H9 (cell line): ENCODE measurements around the gene TMEM181. TPM values are rescaled to one million over a fixed set of nuclear protein-coding genes. Genes with fewer than 3 reads are reported as not detected.
"Not testable (repeated sequence)": the region's sequence is repeated elsewhere in the genome, so short reads cannot be mapped to it uniquely, and the experiment has no call there.

Experiments
- DNase-seq: peaks from one replicate; pipeline ENCODE4 v3.0.0-alpha.2; 2017
- H2AFZ ChIP-seq: one replicate; pipeline ENCODE4 v1.6.1; 2013; ENCODE audit warnings: mild to moderate bottlenecking, low read length, control low read depth, moderate library complexity
- H2AK5ac ChIP-seq: 2 replicates; pipeline ENCODE4 v1.6.1; 2013; ENCODE audit warnings: low read length, control low read depth, mixed read lengths; ENCODE audit not compliant: insufficient read length
- H2BK120ac ChIP-seq: one replicate; pipeline ENCODE4 v1.6.1; 2013; ENCODE audit warnings: low read depth, mild to moderate bottlenecking, low read length, control low read depth, inconsistent platforms; ENCODE audit not compliant: poor library complexity, severe bottlenecking
- H2BK12ac ChIP-seq: 2 replicates; pipeline ENCODE4 v1.6.1; 2013; ENCODE audit warnings: low read length, control low read depth, mixed read lengths, low read depth; ENCODE audit not compliant: insufficient read length
- H2BK15ac ChIP-seq: 2 replicates; pipeline ENCODE4 v1.6.1; 2013; ENCODE audit warnings: low read depth, low read length, control low read depth
- H2BK20ac ChIP-seq: one replicate; pipeline ENCODE4 v1.6.1; 2013; ENCODE audit warnings: low read depth, mild to moderate bottlenecking, low read length, control low read depth, inconsistent platforms; ENCODE audit not compliant: poor library complexity, severe bottlenecking
- H2BK5ac ChIP-seq: 2 replicates; pipeline ENCODE4 v1.6.1; 2013; ENCODE audit warnings: low read length, control low read depth, mixed read lengths; ENCODE audit not compliant: insufficient read length
- H3K14ac ChIP-seq: 2 replicates; pipeline ENCODE4 v1.6.1; 2013; ENCODE audit warnings: low read length, control low read depth; ENCODE audit not compliant: insufficient read depth
- H3K18ac ChIP-seq: 2 replicates; pipeline ENCODE4 v1.6.1; 2013; ENCODE audit warnings: low read depth, mild to moderate bottlenecking, mixed read lengths, low read length, control low read depth; ENCODE audit not compliant: insufficient read length
- H3K23ac ChIP-seq: 2 replicates; pipeline ENCODE4 v1.6.1; 2013; ENCODE audit warnings: low read length, control low read depth, mixed read lengths, low read depth; ENCODE audit not compliant: insufficient read length
- H3K23me2 ChIP-seq: 2 replicates; pipeline ENCODE4 v1.6.1; 2013; ENCODE audit warnings: low read depth, mild to moderate bottlenecking, mixed read lengths, low read length, control low read depth; ENCODE audit not compliant: insufficient read length, poor library complexity, severe bottlenecking
- H3K27ac ChIP-seq: 2 replicates; pipeline ENCODE4 v1.5.1; 2013; ENCODE audit warnings: low read length, control low read depth, mixed read lengths, low read depth; ENCODE audit not compliant: insufficient read length
- H3K27me3 ChIP-seq: 2 replicates; pipeline ENCODE4 v1.6.1; 2013; ENCODE audit warnings: low read length, control low read depth, inconsistent platforms; ENCODE audit not compliant: insufficient read depth
- H3K4ac ChIP-seq: 2 replicates; pipeline ENCODE4 v1.6.1; 2013; ENCODE audit warnings: low read depth, mild to moderate bottlenecking, control low read depth, inconsistent platforms, low read length, moderate library complexity
- H3K4me1 ChIP-seq: 2 replicates; pipeline ENCODE4 v1.6.1; 2013; ENCODE audit warnings: low read length, control low read depth, inconsistent platforms; ENCODE audit not compliant: insufficient read depth
- H3K4me2 ChIP-seq: 2 replicates; pipeline ENCODE4 v1.6.1; 2013; ENCODE audit warnings: low read length, control low read depth, mixed read lengths; ENCODE audit not compliant: insufficient read length, insufficient read depth
- H3K56ac ChIP-seq: 2 replicates; pipeline ENCODE4 v1.6.1; 2013; ENCODE audit warnings: low read depth, mild to moderate bottlenecking, mixed read lengths, low read length, control low read depth; ENCODE audit not compliant: insufficient read length
- H3K79me1 ChIP-seq: 2 replicates; pipeline ENCODE4 v1.6.1; 2013; ENCODE audit warnings: low read depth, mild to moderate bottlenecking, moderate library complexity, low read length, control low read depth, inconsistent platforms; ENCODE audit not compliant: insufficient read depth, poor library complexity, severe bottlenecking
- H3K79me2 ChIP-seq: 2 replicates; pipeline ENCODE4 v1.6.1; 2013; ENCODE audit warnings: low read length, control low read depth, inconsistent platforms; ENCODE audit not compliant: insufficient read depth
- H3K9ac ChIP-seq: 2 replicates; pipeline ENCODE4 v1.6.1; 2013; ENCODE audit warnings: low read length, control low read depth, mixed read lengths; ENCODE audit not compliant: insufficient read length; ENCODE audit errors: extremely low read depth
- H3K9me3 ChIP-seq: one replicate; pipeline ENCODE4 v1.6.1; 2013; ENCODE audit warnings: low read depth, low read length, inconsistent platforms; ENCODE audit not compliant: control insufficient read depth
- H3T11ph ChIP-seq: one replicate; pipeline ENCODE4 v1.6.1; 2013; ENCODE audit warnings: mild to moderate bottlenecking, low read length, control low read depth, inconsistent platforms
- H4K20me1 ChIP-seq: one replicate; pipeline ENCODE4 v1.6.1; 2013; ENCODE audit not compliant: control insufficient read depth, insufficient read length, insufficient read depth
- H4K5ac ChIP-seq: 2 replicates; pipeline ENCODE4 v1.6.1; 2013; ENCODE audit warnings: low read depth, mild to moderate bottlenecking, mixed read lengths, low read length, control low read depth; ENCODE audit not compliant: insufficient read length
- H4K8ac ChIP-seq: replicated peaks from 2 replicates; pipeline ENCODE4 v1.6.1; 2013; ENCODE audit warnings: low read length, control low read depth, mixed read lengths, low read depth; ENCODE audit not compliant: insufficient read length
- H4K91ac ChIP-seq: 2 replicates; pipeline ENCODE4 v1.6.1; 2013; ENCODE audit warnings: low read depth, mild to moderate bottlenecking, moderate library complexity, mixed read lengths, low read length, control low read depth; ENCODE audit not compliant: insufficient read length
- H3K27ac Mint-ChIP-seq, 3 experiments: 2 replicates in 2 of 3; 3 replicates in 1 of 3; pipeline ENCODE4 v1.8.0; 2020 to 2021; ENCODE audit warnings: mixed read lengths in 3 of 3, mild to moderate bottlenecking in 1 of 3, moderate library complexity in 1 of 3
- H3K27me3 Mint-ChIP-seq: 2 replicates; pipeline ENCODE4 v1.8.0; 2021; ENCODE audit warnings: low read depth, mild to moderate bottlenecking, moderate library complexity, mixed read lengths
- H3K36me3 Mint-ChIP-seq, 3 experiments: 2 replicates in 2 of 3; 3 replicates in 1 of 3; pipeline ENCODE4 v1.8.0; 2020 to 2021; ENCODE audit warnings: low read depth in 3 of 3, mixed read lengths in 3 of 3; ENCODE audit not compliant: insufficient read depth in 1 of 3
- H3K4me1 Mint-ChIP-seq, 2 experiments: 2 replicates each; pipeline ENCODE4 v1.8.0; 2020; ENCODE audit warnings: mixed read lengths in 2 of 2
- H3K4me3 Mint-ChIP-seq, 2 experiments: 2 replicates in 1 of 2; 3 replicates in 1 of 2; pipeline ENCODE4 v1.8.0; 2020 to 2021; ENCODE audit warnings: mild to moderate bottlenecking in 2 of 2, mixed read lengths in 2 of 2, moderate library complexity in 1 of 2
- H3K9me3 Mint-ChIP-seq, 2 experiments: 2 replicates in 1 of 2; 3 replicates in 1 of 2; pipeline ENCODE4 v1.8.0; 2020; ENCODE audit warnings: mild to moderate bottlenecking in 2 of 2, mixed read lengths in 2 of 2, moderate library complexity in 1 of 2
- WGBS: extraction: QIAGEN DNeasy Blood & Tissue Kit; methylation state at CpG from one replicate; pipeline ENCODE4 v1.1.7; 2013; ENCODE audit warnings: missing lambda C conversion rate, low lambda C conversion rate, mixed read lengths; ENCODE audit not compliant: insufficient read length; ENCODE audit errors: extremely low coverage; 5-methylcytosine and 5-hydroxymethylcytosine counted together
- total RNA-seq: library from RNA; stranded (reverse); gene quantifications from 2 replicates; pipeline ENCODE4 v1.2.1, GENCODE V29; 2021
- TF ChIP-seq, protein P1 (sequence below): fragments of 200-600 bp; sonication (generic); conservative IDR thresholded peaks from 3 replicates; pipeline ENCODE4 v1.8.0; 2021; ENCODE audit warnings: antibody characterized with exemption, mild to moderate bottlenecking

Gene TMEM181
- total RNA-seq, 1 experiment from 2014 or later = 24.4 TPM

DNA sequence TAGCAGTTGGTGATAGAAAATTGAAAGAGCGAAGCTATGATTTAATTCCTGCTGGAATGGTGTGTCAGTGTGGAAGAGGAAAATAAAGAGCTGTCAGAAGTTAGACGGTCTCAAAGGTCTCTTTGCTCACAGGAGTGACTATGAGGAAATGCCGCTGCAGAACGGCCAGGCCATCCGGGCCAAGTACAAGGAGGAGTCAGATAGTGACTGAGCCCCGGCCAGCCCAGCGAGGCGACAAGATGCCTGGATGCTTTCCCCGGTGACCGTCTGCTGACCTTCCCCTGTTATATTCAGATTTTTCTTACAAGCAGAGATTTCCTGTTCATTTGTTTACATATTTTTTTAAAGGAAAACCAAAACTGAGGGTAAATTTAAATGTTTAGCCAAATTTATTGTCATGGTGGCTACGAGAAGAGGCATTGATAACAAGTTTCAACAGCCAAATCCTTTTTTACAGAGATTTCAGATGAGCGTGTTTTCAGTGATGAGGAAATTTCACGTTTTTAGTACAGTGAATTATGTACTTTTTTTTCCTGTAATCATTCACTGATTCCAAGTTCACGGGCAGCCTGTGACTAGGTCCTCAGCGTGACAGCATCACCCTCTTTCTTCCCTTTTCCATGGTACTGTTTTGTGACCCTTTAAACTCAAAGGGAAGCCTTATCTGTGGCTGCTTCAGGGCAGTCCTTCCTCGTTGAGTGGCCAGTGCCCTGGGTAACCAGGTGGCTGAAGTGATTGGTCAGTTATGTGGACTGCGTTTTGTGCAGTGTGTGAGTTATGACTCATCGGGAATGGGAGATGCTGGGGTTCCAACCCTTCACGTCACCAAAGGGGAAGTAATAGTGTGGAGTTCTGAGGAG lies 72.0 kb downstream of the TMEM181 start:
- H2BK12ac ChIP-seq = no peak overlapping the region
- no peak overlapping the region for H3K9ac ChIP-seq
- H3K56ac ChIP-seq = no peak overlapping the region
- H3K27me3 ChIP-seq = no peaks in the 10 kb centered on the region
- H3T11ph ChIP-seq = no peak overlapping the region
- peaks cover 25 to 69% (median 51%) of the 10 kb centered on the region in 3 experiments; a peak in 6 of 7 replicates for H3K36me3 Mint-ChIP-seq
- H3K79me2 ChIP-seq = no peaks in the 10 kb centered on the region
- no peaks in the 10 kb centered on the region for H3K79me1 ChIP-seq
- H3K4ac ChIP-seq = no peak overlapping the region
- WGBS = no CpG with 5 or more reads among the region's 19 CpGs
- H4K20me1 ChIP-seq = no peaks in the 10 kb centered on the region
- no peak overlapping the region for H2BK120ac ChIP-seq
- peak overlapping the region; percentile 40 to 92 (median 71); a peak in 5 of 7 replicates for H3K27ac Mint-ChIP-seq
- no peak overlapping the region for H4K5ac ChIP-seq
- H3K4me1 Mint-ChIP-seq = peaks cover 15 to 21% of the 10 kb centered on the region in 2 experiments
- H3K4me2 ChIP-seq = no peak overlapping the region
- H4K8ac ChIP-seq = no peak overlapping the region
- H3K4me1 ChIP-seq = no peaks in the 10 kb centered on the region
- H2BK15ac ChIP-seq = no peak overlapping the region
- no peaks in the 10 kb centered on the region for H3K27me3 Mint-ChIP-seq
- H3K4me3 Mint-ChIP-seq = no peak overlapping the region
- H2BK20ac ChIP-seq = no peak overlapping the region
- H3K9me3 Mint-ChIP-seq = no peaks in the 10 kb centered on the region
- H3K23ac ChIP-seq = no peak overlapping the region
- no peak overlapping the region for H2BK5ac ChIP-seq
- no peak overlapping the region for H3K27ac ChIP-seq
- H3K23me2 ChIP-seq = no peaks in the 10 kb centered on the region
- H3K9me3 ChIP-seq = no peaks in the 10 kb centered on the region
- TF ChIP-seq, protein P1, sequence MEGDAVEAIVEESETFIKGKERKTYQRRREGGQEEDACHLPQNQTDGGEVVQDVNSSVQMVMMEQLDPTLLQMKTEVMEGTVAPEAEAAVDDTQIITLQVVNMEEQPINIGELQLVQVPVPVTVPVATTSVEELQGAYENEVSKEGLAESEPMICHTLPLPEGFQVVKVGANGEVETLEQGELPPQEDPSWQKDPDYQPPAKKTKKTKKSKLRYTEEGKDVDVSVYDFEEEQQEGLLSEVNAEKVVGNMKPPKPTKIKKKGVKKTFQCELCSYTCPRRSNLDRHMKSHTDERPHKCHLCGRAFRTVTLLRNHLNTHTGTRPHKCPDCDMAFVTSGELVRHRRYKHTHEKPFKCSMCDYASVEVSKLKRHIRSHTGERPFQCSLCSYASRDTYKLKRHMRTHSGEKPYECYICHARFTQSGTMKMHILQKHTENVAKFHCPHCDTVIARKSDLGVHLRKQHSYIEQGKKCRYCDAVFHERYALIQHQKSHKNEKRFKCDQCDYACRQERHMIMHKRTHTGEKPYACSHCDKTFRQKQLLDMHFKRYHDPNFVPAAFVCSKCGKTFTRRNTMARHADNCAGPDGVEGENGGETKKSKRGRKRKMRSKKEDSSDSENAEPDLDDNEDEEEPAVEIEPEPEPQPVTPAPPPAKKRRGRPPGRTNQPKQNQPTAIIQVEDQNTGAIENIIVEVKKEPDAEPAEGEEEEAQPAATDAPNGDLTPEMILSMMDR = no peak
- H4K91ac ChIP-seq = no peak overlapping the region
- H2AFZ ChIP-seq = no peak overlapping the region
- H2AK5ac ChIP-seq = no peak overlapping the region
- no peak for DNase-seq
- H3K14ac ChIP-seq = no peak overlapping the region
- H3K18ac ChIP-seq = no peak overlapping the region

DNA sequence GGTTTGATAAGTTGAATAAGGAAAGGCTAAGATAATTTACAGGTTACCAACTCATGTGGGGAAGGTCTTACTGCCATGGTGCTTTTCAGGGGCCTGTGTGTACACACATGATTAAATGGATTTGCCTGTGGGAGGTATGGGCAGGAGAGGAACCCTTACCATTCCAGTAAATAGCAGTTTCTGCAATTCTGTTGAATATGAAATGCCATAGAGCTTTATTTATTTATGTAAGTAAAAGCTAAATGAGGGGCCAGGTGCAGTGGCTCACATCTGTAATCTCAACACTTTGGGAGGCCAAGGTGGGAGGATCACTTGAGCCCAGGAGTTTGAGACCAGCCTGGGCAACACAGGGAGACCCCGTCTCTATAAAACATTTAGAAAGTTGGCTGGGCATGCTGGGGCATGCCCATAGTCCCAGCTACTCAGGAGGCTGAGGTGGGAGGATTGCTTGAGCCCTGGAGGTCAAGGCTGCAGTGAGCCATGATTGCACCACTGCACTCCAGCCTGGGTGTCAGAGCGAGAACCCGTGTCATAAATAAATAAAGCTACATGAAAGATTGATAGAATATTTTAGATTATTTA lies 72.7 kb downstream of the TMEM181 start:
- H3T11ph ChIP-seq, H3K4me3 Mint-ChIP-seq, H3K23ac ChIP-seq, H3K14ac ChIP-seq, H3K9me3 Mint-ChIP-seq, H2BK12ac ChIP-seq, H3K27me3 Mint-ChIP-seq, H2BK5ac ChIP-seq, H3K18ac ChIP-seq, H3K79me2 ChIP-seq, H3K23me2 ChIP-seq, DNase-seq, H4K20me1 ChIP-seq, H4K8ac ChIP-seq, H3K4me2 ChIP-seq, H3K9me3 ChIP-seq, H3K27me3 ChIP-seq, H4K91ac ChIP-seq, H3K56ac ChIP-seq, H3K4me1 ChIP-seq, H2AFZ ChIP-seq, H2BK20ac ChIP-seq, H3K9ac ChIP-seq, H4K5ac ChIP-seq, H2AK5ac ChIP-seq, H2BK120ac ChIP-seq, H2BK15ac ChIP-seq, H3K79me1 ChIP-seq, H3K27ac ChIP-seq, H3K4ac ChIP-seq: not testable (repeated sequence)
- peaks cover 21 to 68% (median 50%) of the 10 kb centered on the region in 3 experiments; a peak in 6 of 7 replicates for H3K36me3 Mint-ChIP-seq
- H3K4me1 Mint-ChIP-seq = peaks cover 11 to 17% of the 10 kb centered on the region in 2 experiments
- whole genome bisulfite sequencing = no CpG with 5 or more reads among the region's 3 CpGs
- H3K27ac Mint-ChIP-seq = peak overlapping the region in 2 of 3 experiments; percentile 10 to 40; a peak in 2 of 7 replicates
